PC-9 (cell line): ENCODE data around the gene SPACDR.

ENCODE experiments used
- CTCF ChIP-seq: fragments of 200-600 bp; sonication (generic); conservative IDR thresholded peaks from 2 replicates; pipeline ENCODE4 v1.6.1; 2017; ENCODE audit warnings: mixed run types, antibody characterized with exemption, mild to moderate bottlenecking, moderate library complexity
- EZH2 ChIP-seq: fragments of 200-600 bp; sonication (generic); IDR thresholded peaks from 2 replicates; pipeline ENCODE4 v1.8.0; 2017; ENCODE audit warnings: antibody characterized with exemption, low read depth

- TF ChIP-seq CTCF (no peak), EZH2 (no peak)
Measured at GRCh38 chr7:100486753-100487446, 22.8 kb upstream of the SPACDR start.
